Measurements from ENCODE around the gene EEIG1. TPM values are rescaled to one million over a fixed set of nuclear protein-coding genes. Genes with fewer than 3 reads are reported as not detected.
A peak's percentile ranks its signal among the peaks of the same experiment; 100 is the strongest.

EEIG1 gene
- total RNA-seq, 1 donor from 2014 or later: 8.9 TPM

DNA sequence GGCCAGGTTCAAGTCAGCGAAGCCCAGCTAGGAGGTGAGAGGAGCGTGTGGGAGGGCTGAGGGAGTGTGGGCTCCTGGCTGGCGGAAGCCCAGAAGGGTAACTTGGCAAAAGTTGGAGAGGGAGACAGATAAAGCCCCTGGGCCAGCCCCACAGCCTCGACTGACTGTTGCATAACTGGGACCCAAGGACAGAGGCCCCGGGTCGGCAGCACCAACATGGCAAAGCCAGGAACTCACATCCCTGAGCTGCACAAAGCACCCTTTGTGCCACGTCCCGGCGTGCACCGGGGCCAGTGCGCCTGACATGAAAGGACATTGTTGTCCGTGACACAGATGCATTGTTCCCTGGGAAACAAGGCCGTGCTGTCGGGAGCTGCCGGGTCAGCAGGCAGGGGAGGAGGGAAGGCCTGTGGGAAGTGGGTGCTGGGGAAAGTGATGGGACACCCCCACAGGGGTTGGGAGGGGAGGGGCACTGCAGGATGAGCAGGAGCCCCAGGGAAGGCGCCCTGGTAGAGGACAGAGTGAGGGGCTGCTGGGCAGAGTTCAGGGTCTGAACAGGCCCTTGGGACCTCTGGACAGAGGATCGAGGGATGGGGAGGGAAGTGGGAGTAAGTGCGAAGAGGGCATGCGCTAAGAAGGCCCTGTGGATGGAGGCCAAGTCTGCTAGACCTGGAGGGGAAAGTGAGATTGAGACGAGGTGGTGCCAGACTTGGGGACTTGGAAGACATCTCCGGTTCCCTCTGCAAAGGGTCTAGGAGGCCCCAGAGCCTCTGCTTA lies 30.1 kb downstream of the EEIG1 start:
- Histone ChIP-seq H3K27me3 (ENCODE audit: control insufficient read depth in 3 of 3, insufficient read depth in 3 of 3, low read length in 3 of 3) (no peaks in the 10 kb centered on the region), H3K9ac (ENCODE audit: low read depth in 1 of 3, low read length in 3 of 3) (peak overlapping the region in 1 of 3 donors; percentile 45), H3K4me1 (ENCODE audit: control insufficient read depth in 3 of 3, insufficient read depth in 3 of 3, low read length in 3 of 3) (peaks cover 28 to 51% (median 39%) of the 10 kb centered on the region in 3 donors), H3K9me3 (ENCODE audit: control insufficient read depth in 3 of 3, low read length in 3 of 3) (no peaks in the 10 kb centered on the region), H3K27ac (ENCODE audit: low read depth, low read length) (no peak overlapping the region), H3K4me3 (ENCODE audit: low read length in 3 of 3) (no peak overlapping the region), H3K36me3 (ENCODE audit: control insufficient read depth in 3 of 3, insufficient read depth in 3 of 3, low read length in 3 of 3) (peaks cover 0 to 6% (median 0%) of the 10 kb centered on the region in 3 donors)

GRCh38 chr9:127949827-127950512 lies 30.8 kb downstream of the EEIG1 start:
- H3K4me3 ChIP-seq (ENCODE audit: low read length in 3 of 3): no peak overlapping the region
- H3K27me3 ChIP-seq (ENCODE audit: control insufficient read depth in 3 of 3, insufficient read depth in 3 of 3, low read length in 3 of 3): no peaks in the 10 kb centered on the region
- peak overlapping the region in 1 of 3 donors; percentile 45 for H3K9ac ChIP-seq (ENCODE audit: low read depth in 1 of 3, low read length in 3 of 3)
- H3K9me3 ChIP-seq (ENCODE audit: control insufficient read depth in 3 of 3, low read length in 3 of 3): no peaks in the 10 kb centered on the region
- peaks cover 3 to 7% (median 4%) of the 10 kb centered on the region in 3 donors for H3K36me3 ChIP-seq (ENCODE audit: control insufficient read depth in 3 of 3, insufficient read depth in 3 of 3, low read length in 3 of 3)
- peaks cover 21 to 45% (median 33%) of the 10 kb centered on the region in 3 donors for H3K4me1 ChIP-seq (ENCODE audit: control insufficient read depth in 3 of 3, insufficient read depth in 3 of 3, low read length in 3 of 3)
- no peak overlapping the region for H3K27ac ChIP-seq (ENCODE audit: low read depth, low read length)

DNA sequence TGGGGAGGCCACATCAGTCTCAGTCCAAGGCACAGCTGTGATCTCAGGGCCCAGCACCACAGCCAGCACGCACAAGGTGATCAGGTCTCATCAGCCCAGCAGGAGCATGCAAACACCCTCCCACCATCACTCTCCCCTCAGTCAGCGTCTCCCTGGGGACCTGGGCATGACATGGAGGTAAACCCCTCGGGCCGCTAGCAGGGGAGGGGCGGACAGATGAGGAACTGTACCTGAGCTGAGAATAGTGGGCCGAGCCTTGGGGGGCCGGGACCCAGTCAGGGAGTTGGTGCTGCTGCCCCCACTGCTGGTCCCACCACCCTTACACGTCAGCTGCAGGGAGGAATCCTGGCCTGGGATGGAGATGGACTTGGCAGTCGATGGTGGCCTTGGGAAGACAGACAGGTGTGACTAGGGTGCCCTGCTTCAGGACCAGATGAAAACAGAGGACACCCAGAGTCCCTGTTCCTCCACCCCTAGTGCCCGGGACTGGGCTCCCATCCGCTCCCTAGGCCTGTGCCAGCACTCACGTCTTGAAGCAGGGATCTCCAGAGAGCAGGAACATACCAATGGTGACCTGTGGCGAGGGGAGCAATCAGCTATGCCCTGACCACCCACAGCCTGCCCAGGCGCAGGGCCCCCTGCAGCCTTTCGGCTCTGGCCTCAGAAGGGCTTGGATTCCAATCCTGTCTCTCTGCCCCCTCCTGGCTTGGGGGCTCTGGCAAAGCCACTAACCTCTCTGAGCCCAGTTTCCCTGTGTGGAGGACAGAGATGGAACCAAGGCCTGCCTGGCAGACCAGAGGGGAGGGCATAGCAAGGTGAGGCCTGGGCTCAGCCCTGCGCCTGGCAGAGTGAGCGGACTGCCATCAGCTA lies 32.7 kb downstream of the EEIG1 start:
- Histone ChIP-seq H3K4me3 (ENCODE audit: low read length in 3 of 3) (no peak overlapping the region), H3K9me3 (ENCODE audit: control insufficient read depth in 3 of 3, low read length in 3 of 3) (no peaks in the 10 kb centered on the region), H3K9ac (ENCODE audit: low read depth in 1 of 3, low read length in 3 of 3) (peak overlapping the region in 1 of 3 donors; percentile 45), H3K4me1 (ENCODE audit: control insufficient read depth in 3 of 3, insufficient read depth in 3 of 3, low read length in 3 of 3) (peaks cover 12 to 37% (median 25%) of the 10 kb centered on the region in 3 donors), H3K27me3 (ENCODE audit: control insufficient read depth in 3 of 3, insufficient read depth in 3 of 3, low read length in 3 of 3) (no peaks in the 10 kb centered on the region), H3K27ac (ENCODE audit: low read depth, low read length) (no peak overlapping the region), H3K36me3 (ENCODE audit: control insufficient read depth in 3 of 3, insufficient read depth in 3 of 3, low read length in 3 of 3) (peaks cover 12 to 15% (median 13%) of the 10 kb centered on the region in 3 donors)

- Histone ChIP-seq H3K9ac (ENCODE audit: low read depth in 1 of 3, low read length in 3 of 3) (peak overlapping the region in 1 of 3 donors; percentile 16), H3K4me1 (ENCODE audit: control insufficient read depth in 3 of 3, insufficient read depth in 3 of 3, low read length in 3 of 3) (peaks cover 22 to 45% (median 29%) of the 10 kb centered on the region in 3 donors)
These were observed 34.1 kb downstream of the EEIG1 start for GRCh38 chr9:127946728-127947127.

GRCh38 chr9:127945942-127946341 lies 34.8 kb downstream of the EEIG1 start:
- Histone ChIP-seq H3K27ac (ENCODE audit: low read depth, low read length) (no peak overlapping the region), H3K4me3 (ENCODE audit: low read length in 3 of 3) (no peak overlapping the region), H3K4me1 (ENCODE audit: control insufficient read depth in 3 of 3, insufficient read depth in 3 of 3, low read length in 3 of 3) (peaks cover 20 to 43% (median 26%) of the 10 kb centered on the region in 3 donors), H3K36me3 (ENCODE audit: control insufficient read depth in 3 of 3, insufficient read depth in 3 of 3, low read length in 3 of 3) (peaks cover 12 to 15% (median 13%) of the 10 kb centered on the region in 3 donors), H3K9ac (ENCODE audit: low read depth in 1 of 3, low read length in 3 of 3) (peak overlapping the region in 1 of 3 donors; percentile 16), H3K27me3 (ENCODE audit: control insufficient read depth in 3 of 3, insufficient read depth in 3 of 3, low read length in 3 of 3) (no peaks in the 10 kb centered on the region), H3K9me3 (ENCODE audit: control insufficient read depth in 3 of 3, low read length in 3 of 3) (no peaks in the 10 kb centered on the region)

More at GRCh38 chr9:127946728-127947127, 34.1 kb downstream of the EEIG1 start:
- Histone ChIP-seq H3K27me3 (ENCODE audit: control insufficient read depth in 3 of 3, insufficient read depth in 3 of 3, low read length in 3 of 3) (no peaks in the 10 kb centered on the region), H3K9me3 (ENCODE audit: control insufficient read depth in 3 of 3, low read length in 3 of 3) (no peaks in the 10 kb centered on the region), H3K4me3 (ENCODE audit: low read length in 3 of 3) (no peak overlapping the region), H3K36me3 (ENCODE audit: control insufficient read depth in 3 of 3, insufficient read depth in 3 of 3, low read length in 3 of 3) (peaks cover 12 to 15% (median 13%) of the 10 kb centered on the region in 3 donors), H3K27ac (ENCODE audit: low read depth, low read length) (no peak overlapping the region)

GRCh38 chr9:127945338-127945737 lies 35.5 kb downstream of the EEIG1 start:
- Histone ChIP-seq H3K4me1 (ENCODE audit: control insufficient read depth in 3 of 3, insufficient read depth in 3 of 3, low read length in 3 of 3) (peaks cover 19 to 37% (median 20%) of the 10 kb centered on the region in 3 donors), H3K27ac (ENCODE audit: low read depth, low read length) (no peak overlapping the region), H3K9me3 (ENCODE audit: control insufficient read depth in 3 of 3, low read length in 3 of 3) (no peaks in the 10 kb centered on the region), H3K36me3 (ENCODE audit: control insufficient read depth in 3 of 3, insufficient read depth in 3 of 3, low read length in 3 of 3) (peaks cover 12 to 15% (median 13%) of the 10 kb centered on the region in 3 donors), H3K27me3 (ENCODE audit: control insufficient read depth in 3 of 3, insufficient read depth in 3 of 3, low read length in 3 of 3) (no peaks in the 10 kb centered on the region), H3K4me3 (ENCODE audit: low read length in 3 of 3) (no peak overlapping the region), H3K9ac (ENCODE audit: low read depth in 1 of 3, low read length in 3 of 3) (no peak overlapping the region)

GRCh38 chr9:127944586-127945218 lies 36.1 kb downstream of the EEIG1 start:
- H3K9me3 ChIP-seq (ENCODE audit: control insufficient read depth in 3 of 3, low read length in 3 of 3): no peaks in the 10 kb centered on the region
- no peak overlapping the region for H3K4me3 ChIP-seq (ENCODE audit: low read length in 3 of 3)
- no peak overlapping the region for H3K9ac ChIP-seq (ENCODE audit: low read depth in 1 of 3, low read length in 3 of 3)
- peaks cover 12 to 15% (median 13%) of the 10 kb centered on the region in 3 donors for H3K36me3 ChIP-seq (ENCODE audit: control insufficient read depth in 3 of 3, insufficient read depth in 3 of 3, low read length in 3 of 3)
- H3K27ac ChIP-seq (ENCODE audit: low read depth, low read length): no peak overlapping the region
- H3K4me1 ChIP-seq (ENCODE audit: control insufficient read depth in 3 of 3, insufficient read depth in 3 of 3, low read length in 3 of 3): peaks cover 14 to 31% (median 16%) of the 10 kb centered on the region in 3 donors
- H3K27me3 ChIP-seq (ENCODE audit: control insufficient read depth in 3 of 3, insufficient read depth in 3 of 3, low read length in 3 of 3): no peaks in the 10 kb centered on the region

DNA sequence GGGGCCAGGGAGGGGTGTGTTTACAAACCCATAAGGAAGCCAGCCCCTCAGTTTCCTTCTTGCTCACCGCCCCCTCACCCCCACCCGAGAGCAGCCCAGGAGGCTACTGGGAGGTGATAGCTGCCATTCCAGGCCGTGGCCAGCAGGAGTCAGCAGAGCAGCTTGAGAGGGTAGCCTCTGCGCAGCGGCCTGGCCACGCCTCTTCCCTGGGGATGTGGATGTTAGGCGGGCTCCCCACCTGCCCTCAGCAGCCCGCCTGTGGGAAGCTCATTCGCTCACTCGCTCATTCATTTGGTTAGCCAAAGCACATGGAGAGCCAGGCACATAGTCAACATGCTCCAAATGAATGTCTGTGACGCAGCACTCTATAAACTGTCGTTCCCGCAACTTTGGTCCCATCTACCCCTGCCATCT lies 37.1 kb downstream of the EEIG1 start:
- Histone ChIP-seq H3K36me3 (ENCODE audit: control insufficient read depth in 3 of 3, insufficient read depth in 3 of 3, low read length in 3 of 3) (peaks cover 12 to 15% (median 13%) of the 10 kb centered on the region in 3 donors), H3K27me3 (ENCODE audit: control insufficient read depth in 3 of 3, insufficient read depth in 3 of 3, low read length in 3 of 3) (no peaks in the 10 kb centered on the region), H3K4me1 (ENCODE audit: control insufficient read depth in 3 of 3, insufficient read depth in 3 of 3, low read length in 3 of 3) (peaks cover 10 to 26% (median 16%) of the 10 kb centered on the region in 3 donors), H3K9me3 (ENCODE audit: control insufficient read depth in 3 of 3, low read length in 3 of 3) (no peaks in the 10 kb centered on the region), H3K9ac (ENCODE audit: low read depth in 1 of 3, low read length in 3 of 3) (peak overlapping the region in 1 of 3 donors; percentile 16), H3K27ac (ENCODE audit: low read depth, low read length) (no peak overlapping the region), H3K4me3 (ENCODE audit: low read length in 3 of 3) (no peak overlapping the region)

DNA sequence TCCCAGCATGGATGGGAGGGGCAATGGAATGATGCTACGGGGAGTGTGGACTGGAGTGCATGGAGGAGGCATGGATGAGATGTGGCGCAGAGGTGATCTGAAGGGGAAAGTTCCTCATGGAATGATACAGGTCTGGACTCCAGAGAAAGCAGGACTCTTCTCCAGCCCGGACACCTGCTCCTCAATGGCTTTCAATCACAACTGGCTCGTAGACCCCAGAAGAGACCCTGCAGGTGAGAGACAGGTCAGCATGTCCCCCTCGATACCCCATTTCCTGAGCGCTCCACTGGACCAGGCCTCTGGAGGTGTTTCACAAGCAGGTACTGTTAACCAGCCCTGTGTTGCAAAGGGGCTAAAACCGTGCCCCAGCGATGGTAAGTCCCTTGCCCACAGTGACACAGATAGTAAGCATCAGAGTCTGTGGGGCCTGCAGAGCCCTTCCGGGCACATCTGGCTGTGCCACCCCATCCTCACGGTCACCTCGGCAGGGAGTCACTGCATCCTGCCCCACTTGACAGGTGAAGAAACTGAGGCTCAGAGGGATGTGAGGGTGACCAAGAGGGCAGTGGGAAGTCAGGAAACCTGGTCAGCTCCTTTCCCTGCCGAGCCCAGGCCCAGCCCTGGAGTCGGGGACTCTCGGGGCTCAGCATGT lies 37.7 kb downstream of the EEIG1 start:
- Histone ChIP-seq H3K4me3 (ENCODE audit: low read length in 3 of 3) (no peak overlapping the region), H3K27me3 (ENCODE audit: control insufficient read depth in 3 of 3, insufficient read depth in 3 of 3, low read length in 3 of 3) (no peaks in the 10 kb centered on the region), H3K27ac (ENCODE audit: low read depth, low read length) (no peak overlapping the region), H3K9me3 (ENCODE audit: control insufficient read depth in 3 of 3, low read length in 3 of 3) (no peaks in the 10 kb centered on the region), H3K36me3 (ENCODE audit: control insufficient read depth in 3 of 3, insufficient read depth in 3 of 3, low read length in 3 of 3) (peaks cover 10 to 15% (median 13%) of the 10 kb centered on the region in 3 donors), H3K9ac (ENCODE audit: low read depth in 1 of 3, low read length in 3 of 3) (peak overlapping the region in 1 of 3 donors; percentile 6), H3K4me1 (ENCODE audit: control insufficient read depth in 3 of 3, insufficient read depth in 3 of 3, low read length in 3 of 3) (peaks cover 11 to 31% (median 19%) of the 10 kb centered on the region in 3 donors)
